ENCODE data around the gene CDCP2.

GRCh38 chr1:54139711-54140110, 13.1 kb downstream of the CDCP2 start:
- TF ChIP-seq EZH2 (IDR thresholded peaks at IDR 0.05; ENCODE audit: borderline replicate concordance, low read depth, low read length, severe bottlenecking) (no peak), CTCF (IDR thresholded peaks at IDR 0.05; ENCODE audit: borderline replicate concordance, extremely low read depth, low read length, poor library complexity, severe bottlenecking) (no peak)
